ENCODE results near the gene RIMOC1. TPM values are rescaled to one million over a fixed set of nuclear protein-coding genes. Genes with fewer than 3 reads are reported as not detected.

Gene RIMOC1
- total and polyA plus RNA-seq, 2 donors (not counting 1 experiment from before 2014, with no cell fraction given): 5.3 to 33.1 TPM

- Histone ChIP-seq H3K4me2 (replicated peaks; ENCODE audit: low read depth, low read length, poor library complexity, severe bottlenecking) (no peak overlapping the region), H3K36me3 (replicated peaks in 1 of 2; ENCODE audit: control extremely low read depth in 1 of 2, control insufficient read depth in 1 of 2, extremely low read depth in 1 of 2, insufficient read depth in 2 of 2, low read length in 1 of 2) (no peaks in the 10 kb centered on the region), H3K27ac (ENCODE audit: low read length in 2 of 2) (no peak overlapping the region), H3K9me3 (ENCODE audit: control extremely low read depth in 1 of 3, control insufficient read depth in 2 of 3, insufficient read depth in 1 of 3, low read length in 2 of 3) (no peaks in the 10 kb centered on the region), H3K4me1 (ENCODE audit: control insufficient read depth in 2 of 2, insufficient read depth in 2 of 2, low read length in 2 of 2) (no peaks in the 10 kb centered on the region), H3K4me3 (ENCODE audit: control extremely low read depth in 1 of 5, extremely low read depth in 1 of 5, insufficient read depth in 1 of 5, low read depth in 2 of 5, low read length in 4 of 5) (no peak overlapping the region), H3K9ac (ENCODE audit: low read length) (no peak overlapping the region), H2AFZ (ENCODE audit: insufficient read depth, low read depth, low read length, poor library complexity, severe bottlenecking) (no peak overlapping the region), H3K79me2 (ENCODE audit: control insufficient read depth, insufficient read depth, low read length) (no peaks in the 10 kb centered on the region), H4K20me1 (ENCODE audit: control insufficient read depth, insufficient read depth, low read length, poor library complexity, severe bottlenecking) (no peaks in the 10 kb centered on the region), H3K27me3 (replicated peaks in 1 of 4; ENCODE audit: control extremely low read depth in 1 of 4, control insufficient read depth in 3 of 4, insufficient read depth in 4 of 4, low read length in 3 of 4) (peaks cover 0 to 10% (median 1%) of the 10 kb centered on the region in 4 experiments)
- POLR2A ChIA-PET: no interaction called here
- 33% methylated on average over 1 of the region's 2 CpGs for WGBS (ENCODE audit: insufficient coverage)
- Mint-ChIP-seq H3K27me3 (peaks cover 37% of the 10 kb centered on the region), H3K4me1 (no peaks in the 10 kb centered on the region), H3K4me3 (no peak overlapping the region), H3K9me3 (ENCODE audit: insufficient read depth) (no peaks in the 10 kb centered on the region), H3K27ac (no peak overlapping the region)
- TF ChIP-seq CTCF (IDR thresholded peaks at IDR 0.05) (no peak), EZH2 (IDR thresholded peaks at IDR 0.05; ENCODE audit: borderline replicate concordance, insufficient read depth, low read depth, low read length, poor library complexity, severe bottlenecking) (no peak)
- intact Hi-C loops (cut with micrococcal nuclease): loop anchor here (10.0 kb wide), 1 partner anchor 1247 kb away; the partner anchor contains the start of gene ZNF131
- CTCF ChIA-PET: no interaction called here
- ATAC-seq (ENCODE audit: low read depth) (no peak), DNase-seq (no peak)
Measured at GRCh38 chr5:41878173-41878572, 26.0 kb upstream of the RIMOC1 start.

GRCh38 chr5:41878643-41879478, 25.3 kb upstream of the RIMOC1 start:
- Histone ChIP-seq H3K9me3 (ENCODE audit: control extremely low read depth in 1 of 3, control insufficient read depth in 2 of 3, insufficient read depth in 1 of 3, low read length in 2 of 3) (no peaks in the 10 kb centered on the region), H4K20me1 (ENCODE audit: control insufficient read depth, insufficient read depth, low read length, poor library complexity, severe bottlenecking) (no peaks in the 10 kb centered on the region), H3K36me3 (replicated peaks in 1 of 2; ENCODE audit: control extremely low read depth in 1 of 2, control insufficient read depth in 1 of 2, extremely low read depth in 1 of 2, insufficient read depth in 2 of 2, low read length in 1 of 2) (no peaks in the 10 kb centered on the region), H3K4me1 (ENCODE audit: control insufficient read depth in 2 of 2, insufficient read depth in 2 of 2, low read length in 2 of 2) (no peaks in the 10 kb centered on the region), H3K4me2 (replicated peaks; ENCODE audit: low read depth, low read length, poor library complexity, severe bottlenecking) (no peak overlapping the region), H2AFZ (ENCODE audit: insufficient read depth, low read depth, low read length, poor library complexity, severe bottlenecking) (no peak overlapping the region), H3K79me2 (ENCODE audit: control insufficient read depth, insufficient read depth, low read length) (no peaks in the 10 kb centered on the region), H3K27me3 (replicated peaks in 1 of 4; ENCODE audit: control extremely low read depth in 1 of 4, control insufficient read depth in 3 of 4, insufficient read depth in 4 of 4, low read length in 3 of 4) (peaks cover 0 to 12% (median 1%) of the 10 kb centered on the region in 4 experiments), H3K9ac (ENCODE audit: low read length) (no peak overlapping the region), H3K4me3 (ENCODE audit: control extremely low read depth in 1 of 5, extremely low read depth in 1 of 5, insufficient read depth in 1 of 5, low read depth in 2 of 5, low read length in 4 of 5) (no peak overlapping the region), H3K27ac (ENCODE audit: low read length in 2 of 2) (no peak overlapping the region)
- ATAC-seq (ENCODE audit: low read depth): no peak
- DNase-seq: no peak
- no peak overlapping the region for H3K4me3 Mint-ChIP-seq
- H3K4me1 Mint-ChIP-seq: no peaks in the 10 kb centered on the region
- ChIA-PET CTCF (no interaction called here), POLR2A (no interaction called here)
- peaks cover 37% of the 10 kb centered on the region for H3K27me3 Mint-ChIP-seq
- TF ChIP-seq EZH2 (IDR thresholded peaks at IDR 0.05; ENCODE audit: borderline replicate concordance, insufficient read depth, low read depth, low read length, poor library complexity, severe bottlenecking) (no peak), CTCF (IDR thresholded peaks at IDR 0.05) (no peak)
- H3K9me3 Mint-ChIP-seq (ENCODE audit: insufficient read depth): no peaks in the 10 kb centered on the region
- no CpG with 5 or more reads among the region's 3 CpGs for WGBS (ENCODE audit: insufficient coverage)
- no peak overlapping the region for H3K27ac Mint-ChIP-seq
- intact Hi-C loops (cut with micrococcal nuclease): loop anchor here (10.0 kb wide), 1 partner anchor 1246 kb away; the partner anchor contains the start of gene ZNF131

All from B cell (primary cell).